ENCODE results near the gene MDM4.
A peak's percentile ranks its signal among the peaks of the same experiment; 100 is the strongest.
"Not testable (repeated sequence)": the region's sequence is repeated elsewhere in the genome, so short reads cannot be mapped to it uniquely, and the experiment has no call there.

MDM4 gene

GRCh38 chr1:204516180-204516879 lies at the start of gene MDM4:
Gene MDM4 (plus strand): TSS chr1:204516406. CDS start chr1:204525519, 9,113 bp downstream.
- peak; percentile 77 for DNase-seq (ENCODE audit: low spot score)

GRCh38 chr1:204466416-204467405 lies 49.5 kb upstream of the MDM4 start:
- DNase-seq (ENCODE audit: low spot score) = no peak

GRCh38 chr1:204468206-204468605 lies 48.0 kb upstream of the MDM4 start:
- no peak for DNase-seq (ENCODE audit: low spot score)

- no peak for DNase-seq (ENCODE audit: low spot score)
These were observed 47.4 kb upstream of the MDM4 start for GRCh38 chr1:204468766-204469302.

GRCh38 chr1:204469304-204469703 lies 46.9 kb upstream of the MDM4 start:
- no peak for DNase-seq (ENCODE audit: low spot score)

- no peak for DNase-seq (ENCODE audit: low spot score)
These were observed 44.5 kb upstream of the MDM4 start for GRCh38 chr1:204471687-204472086.

- no peak for DNase-seq (ENCODE audit: low spot score)
These were observed 43.5 kb upstream of the MDM4 start for GRCh38 chr1:204472660-204473059.

- DNase-seq (ENCODE audit: low spot score) = no peak
These were observed 42.7 kb upstream of the MDM4 start for GRCh38 chr1:204473400-204473965.

GRCh38 chr1:204475656-204476432 lies 40.4 kb upstream of the MDM4 start:
- DNase-seq (ENCODE audit: low spot score) = no peak

- no peak for DNase-seq (ENCODE audit: low spot score)
These were observed 39.6 kb upstream of the MDM4 start for GRCh38 chr1:204476563-204476962.

GRCh38 chr1:204477036-204477740 lies 39.0 kb upstream of the MDM4 start:
- DNase-seq (ENCODE audit: low spot score) = no peak

- DNase-seq (ENCODE audit: low spot score) = no peak
These were observed 37.9 kb upstream of the MDM4 start for GRCh38 chr1:204478172-204478899.

- no peak for DNase-seq (ENCODE audit: low spot score)
These were observed 37.3 kb upstream of the MDM4 start for GRCh38 chr1:204478921-204479320.

GRCh38 chr1:204479387-204480136 lies 36.6 kb upstream of the MDM4 start:
- DNase-seq (ENCODE audit: low spot score) = no peak

- no peak for DNase-seq (ENCODE audit: low spot score)
These were observed 35.7 kb upstream of the MDM4 start for GRCh38 chr1:204480515-204480914.

- peak; percentile 34 for DNase-seq (ENCODE audit: low spot score)
These were observed 32.4 kb upstream of the MDM4 start for GRCh38 chr1:204483791-204484190.

GRCh38 chr1:204486513-204487255 lies 29.5 kb upstream of the MDM4 start:
- DNase-seq (ENCODE audit: low spot score) = not testable (repeated sequence)

- no peak for DNase-seq (ENCODE audit: low spot score)
These were observed 29.0 kb upstream of the MDM4 start for GRCh38 chr1:204487256-204487615.

GRCh38 chr1:204491655-204492054 lies 24.6 kb upstream of the MDM4 start:
- no peak for DNase-seq (ENCODE audit: low spot score)

All from HuH-7 (cell line).